ENCODE data around the gene ITGAE.

DNA sequence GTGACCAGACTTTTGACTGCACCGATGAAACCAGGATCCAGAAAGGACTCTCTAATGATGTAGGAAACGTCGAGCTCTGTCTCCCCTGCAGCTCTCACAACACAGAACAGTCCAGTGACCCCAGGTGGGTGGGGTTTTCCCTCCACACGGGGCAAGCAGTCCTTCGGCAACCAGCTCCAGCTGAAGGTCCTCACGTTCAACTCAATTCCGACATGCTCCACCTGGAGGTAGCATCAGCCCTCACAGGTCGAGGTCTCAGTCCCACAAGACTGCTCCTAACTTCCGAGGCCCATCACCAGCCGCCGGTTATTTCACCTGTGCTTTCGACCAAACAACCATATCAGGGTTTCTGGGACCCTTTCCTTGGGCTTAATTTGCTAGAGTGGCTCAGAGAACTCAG is 28.2 kb downstream of the ITGAE start:
- TF ChIP-seq CTCF (IDR thresholded peaks at IDR 0.05) (no peak), POLR2A (IDR thresholded peaks at IDR 0.05) (no peak)
